ENCODE results near the gene ZFPL1.

DNA sequence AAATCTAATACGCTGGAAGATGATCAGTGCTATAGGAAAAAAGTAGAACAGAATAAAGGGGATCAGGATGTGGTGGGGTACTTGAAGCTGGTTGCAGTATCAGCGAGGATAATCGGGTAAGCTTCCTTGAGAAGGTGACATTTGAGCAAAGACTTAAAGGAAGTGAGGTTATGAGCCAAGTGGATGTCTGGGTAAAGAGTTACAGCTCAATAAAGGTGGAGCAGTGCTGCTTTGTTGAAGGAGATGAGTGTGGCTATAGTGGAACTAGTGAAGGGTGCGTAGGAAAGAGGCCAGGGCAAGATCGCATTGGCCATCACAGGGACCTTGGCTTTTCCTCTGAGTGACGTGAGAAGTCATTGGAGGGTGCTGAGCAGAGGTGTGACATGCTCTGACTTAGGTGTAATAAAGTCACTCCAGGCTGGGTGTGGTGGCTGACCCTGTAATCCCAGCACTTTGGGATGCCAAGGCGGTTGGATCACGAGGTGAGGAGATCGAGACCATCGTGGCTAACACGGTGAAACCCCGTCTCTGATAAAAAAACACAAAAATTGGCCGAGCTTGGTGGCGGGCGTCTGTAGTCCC is 52.6 kb downstream of the ZFPL1 start:
- TF ChIP-seq, protein P1, sequence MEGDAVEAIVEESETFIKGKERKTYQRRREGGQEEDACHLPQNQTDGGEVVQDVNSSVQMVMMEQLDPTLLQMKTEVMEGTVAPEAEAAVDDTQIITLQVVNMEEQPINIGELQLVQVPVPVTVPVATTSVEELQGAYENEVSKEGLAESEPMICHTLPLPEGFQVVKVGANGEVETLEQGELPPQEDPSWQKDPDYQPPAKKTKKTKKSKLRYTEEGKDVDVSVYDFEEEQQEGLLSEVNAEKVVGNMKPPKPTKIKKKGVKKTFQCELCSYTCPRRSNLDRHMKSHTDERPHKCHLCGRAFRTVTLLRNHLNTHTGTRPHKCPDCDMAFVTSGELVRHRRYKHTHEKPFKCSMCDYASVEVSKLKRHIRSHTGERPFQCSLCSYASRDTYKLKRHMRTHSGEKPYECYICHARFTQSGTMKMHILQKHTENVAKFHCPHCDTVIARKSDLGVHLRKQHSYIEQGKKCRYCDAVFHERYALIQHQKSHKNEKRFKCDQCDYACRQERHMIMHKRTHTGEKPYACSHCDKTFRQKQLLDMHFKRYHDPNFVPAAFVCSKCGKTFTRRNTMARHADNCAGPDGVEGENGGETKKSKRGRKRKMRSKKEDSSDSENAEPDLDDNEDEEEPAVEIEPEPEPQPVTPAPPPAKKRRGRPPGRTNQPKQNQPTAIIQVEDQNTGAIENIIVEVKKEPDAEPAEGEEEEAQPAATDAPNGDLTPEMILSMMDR (IDR thresholded peaks at IDR 0.05) = no peak
- no peak for TF ChIP-seq POLR2A (IDR thresholded peaks at IDR 0.05)
